ENCODE results near the gene LEKR1. TPM values are rescaled to one million over a fixed set of nuclear protein-coding genes. Genes with fewer than 3 reads are reported as not detected.

LEKR1 gene
- total and polyA plus RNA-seq, 2 donors (not counting 3 experiments of a cell fraction or from before 2014, with no cell fraction given) = 0.07 to 0.64 TPM

DNA sequence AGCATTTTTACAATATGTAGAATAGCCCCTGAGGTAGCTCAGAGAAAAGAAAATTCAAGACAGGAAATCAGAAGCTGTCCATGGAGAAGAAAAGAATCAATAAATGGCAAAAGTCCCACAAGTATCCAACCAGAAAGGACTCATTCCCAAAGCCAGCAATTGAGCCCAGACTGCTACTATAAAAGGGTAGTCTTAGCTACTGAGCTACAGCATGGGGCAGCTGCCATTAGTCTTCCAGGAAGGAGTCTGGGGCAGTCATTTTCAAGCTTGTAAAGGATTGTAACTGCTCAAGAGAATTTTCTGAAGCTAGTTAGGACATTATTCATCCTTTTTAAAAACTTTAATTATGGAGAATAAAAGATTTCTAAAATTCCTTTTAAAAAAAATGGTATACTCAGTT lies 10.5 kb downstream of the LEKR1 start:
- DNase-seq (ENCODE audit: low read depth, low spot score) (no peak), FAIRE-seq (no peak)
- Histone ChIP-seq H2AFZ (ENCODE audit: low read depth, low read length) (no peak overlapping the region), H3K36me3 (ENCODE audit: control insufficient read depth in 2 of 2, extremely low read depth in 1 of 2, insufficient read depth in 2 of 2, low read length in 2 of 2) (no peaks in the 10 kb centered on the region), H3K9me3 (replicated peaks; ENCODE audit: control insufficient read depth, insufficient read depth, low read length) (no peaks in the 10 kb centered on the region), H3K4me1 (ENCODE audit: control insufficient read depth, extremely low read depth, insufficient read depth, low read length) (no peaks in the 10 kb centered on the region), H3K4me3 (replicated peaks in 1 of 3; ENCODE audit: insufficient read depth in 1 of 3, low read depth in 1 of 3, low read length in 3 of 3) (no peak overlapping the region), H4K20me1 (replicated peaks; ENCODE audit: control insufficient read depth, extremely low read depth, insufficient read depth, low read length) (no peaks in the 10 kb centered on the region), H3K9me1 (replicated peaks; ENCODE audit: control insufficient read depth, extremely low read depth, insufficient read depth, low read length) (no peaks in the 10 kb centered on the region), H3K27ac (ENCODE audit: insufficient read depth, low read depth, low read length) (no peak overlapping the region), H3K79me2 (ENCODE audit: control insufficient read depth, insufficient read depth, low read length) (no peaks in the 10 kb centered on the region), H3K9ac (replicated peaks; ENCODE audit: extremely low read depth, insufficient read depth, low read length) (no peak overlapping the region), H3K27me3 (ENCODE audit: control insufficient read depth in 2 of 2, insufficient read depth in 2 of 2, low read length in 2 of 2) (no peaks in the 10 kb centered on the region), H3K4me2 (ENCODE audit: insufficient read depth, low read length) (no peak overlapping the region)
- dilution Hi-C loops (cut with MboI; ENCODE audit: extremely low pct_ligation_motif_present, low sequenced_read_pairs) (no loop called here), intact Hi-C loops (cut with micrococcal nuclease) (no loop called here)
- POLR2A ChIA-PET = no interaction called here
- TF ChIP-seq CTCF (IDR thresholded peaks at IDR 0.05; ENCODE audit: extremely low read depth in 1 of 2, insufficient read depth in 1 of 2, low read depth in 1 of 2, low read length in 2 of 2) (no peak), MYC (IDR thresholded peaks at IDR 0.05; ENCODE audit: low read depth, low read length) (no peak), EZH2 (IDR thresholded peaks at IDR 0.05; ENCODE audit: borderline replicate concordance, low read depth, low read length, severe bottlenecking) (no peak), GATA2 (IDR thresholded peaks at IDR 0.05; ENCODE audit: insufficient read depth, insufficient read length, low read depth, low read length) (no peak), POLR2AphosphoS5 (IDR thresholded peaks at IDR 0.05; ENCODE audit: insufficient read depth, low read depth, low read length) (no peak), POLR2A (IDR thresholded peaks at IDR 0.05; ENCODE audit: low read depth, low read length) (no peak), FOS (IDR thresholded peaks at IDR 0.05; ENCODE audit: borderline replicate concordance, insufficient read depth, low read length) (no peak), JUN (IDR thresholded peaks at IDR 0.05; ENCODE audit: borderline replicate concordance, insufficient read depth, insufficient read length, low read depth) (no peak)
- TF ChIP-seq, protein P1, sequence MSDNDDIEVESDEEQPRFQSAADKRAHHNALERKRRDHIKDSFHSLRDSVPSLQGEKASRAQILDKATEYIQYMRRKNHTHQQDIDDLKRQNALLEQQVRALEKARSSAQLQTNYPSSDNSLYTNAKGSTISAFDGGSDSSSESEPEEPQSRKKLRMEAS (IDR thresholded peaks at IDR 0.05; ENCODE audit: insufficient read depth, insufficient read length) = no peak
- BruUV-seq (replicated peaks) = no TSS peak
- CTCF ChIA-PET = interaction anchor here (1.0 kb wide), 1 partner anchor 793 kb away, joined by 3 read pairs; no protein-coding TSS in a partner anchor

Measured in endothelial cell of umbilical vein (primary cell).